UCSD-AML1 (cell line): ENCODE data around the gene ANAPC13.

Experiments
- DNase-seq: peaks from one replicate; lab custom pipeline; 2025; ENCODE audit not compliant: unreplicated experiment; lab: John Stamatoyannopoulos, UW

The ANAPC13 gene

DNA sequence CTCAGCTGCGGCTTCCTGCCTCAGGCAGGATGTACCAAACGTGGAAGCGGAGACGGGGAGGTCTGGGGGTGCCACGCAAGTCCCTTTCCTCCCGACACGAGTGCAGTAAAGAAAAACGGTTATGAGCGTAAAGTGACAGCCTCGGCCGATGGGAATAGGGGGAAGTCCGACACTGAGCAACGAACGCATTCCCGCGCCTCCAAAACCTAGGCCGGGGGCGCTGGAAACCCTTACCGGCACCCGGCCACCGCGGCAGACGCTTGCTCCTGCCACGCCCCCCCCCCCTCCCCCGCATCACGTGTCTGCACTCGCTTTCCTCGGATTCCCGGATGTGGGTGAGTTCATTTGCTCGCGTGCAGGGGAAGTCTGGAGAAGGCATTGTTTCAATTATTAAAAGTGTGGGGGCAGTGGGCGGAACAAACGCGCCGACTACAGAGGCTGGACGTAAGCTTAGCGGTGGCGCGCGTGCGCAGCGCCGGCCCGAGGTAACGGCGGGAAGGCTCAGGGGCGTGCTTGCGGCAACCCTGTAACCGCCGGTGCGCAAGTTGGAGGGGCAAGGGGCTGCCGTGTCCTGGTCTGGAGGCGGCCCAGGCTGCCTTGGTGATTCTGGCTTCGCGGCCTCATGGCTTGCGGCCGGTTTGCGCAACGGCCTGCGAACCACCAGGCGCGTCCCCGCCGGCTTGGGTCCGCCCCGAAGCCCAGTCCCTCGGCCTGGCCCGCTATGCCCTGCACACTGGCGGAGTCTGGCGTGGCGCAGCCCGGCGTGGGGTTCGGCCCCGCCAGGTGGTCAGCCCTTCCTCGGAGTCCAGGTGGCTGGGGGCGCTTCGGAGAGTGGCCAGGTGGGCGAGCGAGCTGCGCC lies at the start of gene ANAPC13, which contains the start of gene CEP63:
ANAPC13 (minus strand) TSS at position 268 of the 859 bp plus-strand sequence. CDS start 3,081 bp downstream, outside the sequence.
CEP63 (plus strand) TSS at position 340 of the 859 bp plus-strand sequence. CDS start 9,264 bp downstream, outside the sequence.
- DNase-seq, result peak; percentile 96

DNA sequence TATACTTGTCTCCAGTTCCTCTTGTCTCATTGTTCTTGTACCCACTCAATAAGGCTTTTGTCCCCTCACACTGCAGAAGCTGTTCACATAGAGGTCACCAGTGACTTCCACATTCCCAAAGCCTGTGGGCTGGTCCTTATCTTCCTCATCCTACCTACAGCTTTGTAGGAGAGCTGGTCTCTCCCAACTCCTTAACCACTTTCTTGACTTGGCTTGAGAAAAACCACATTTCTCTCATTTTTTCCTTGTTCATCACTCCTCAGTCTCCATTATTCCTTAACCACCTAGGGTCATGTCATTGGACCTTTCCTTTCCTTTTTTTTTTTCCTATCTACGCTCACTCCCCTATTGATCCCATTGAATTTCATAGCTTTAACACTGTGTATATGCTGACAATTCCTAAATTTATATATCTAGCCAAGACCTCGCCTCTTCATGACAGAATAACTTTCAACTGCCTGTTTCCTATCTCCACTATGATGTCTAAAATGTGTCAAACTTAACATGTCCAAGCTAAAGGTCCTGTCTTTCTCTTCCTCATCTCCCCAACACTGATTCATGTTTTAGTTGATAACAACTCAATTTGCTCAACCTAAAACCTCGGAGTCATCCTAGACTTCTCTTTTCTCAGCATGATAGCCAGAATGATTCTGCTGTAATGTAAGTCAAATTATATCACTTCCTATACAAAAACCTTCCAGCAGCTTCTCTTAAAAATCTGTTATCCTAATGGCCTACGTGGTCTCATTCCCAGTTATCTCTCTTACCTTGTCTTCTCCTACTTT lies 49.6 kb upstream of the ANAPC13 start:
- DNase-seq, result no peak

DNA sequence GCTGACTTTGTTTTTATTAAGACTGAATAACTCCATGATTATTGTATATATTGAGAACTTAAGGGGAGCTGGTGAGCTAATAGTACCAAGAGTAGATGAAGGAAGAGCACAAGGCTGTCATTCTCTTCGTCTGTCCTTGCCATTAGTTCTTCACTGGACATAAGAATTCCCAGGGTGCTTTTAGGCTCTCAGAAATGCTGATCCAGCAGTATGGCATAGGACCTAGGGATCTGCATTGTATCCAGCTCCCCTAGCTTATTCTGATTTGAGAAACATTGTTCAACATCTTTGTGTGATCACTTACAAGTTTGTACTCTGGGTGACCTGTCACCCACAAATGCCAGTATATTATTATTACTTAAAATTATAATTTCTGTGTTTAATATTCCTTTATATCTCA lies 47.7 kb upstream of the ANAPC13 start:
- no peak for DNase-seq

- no peak for DNase-seq
Measured at GRCh38 chr3:134527538-134528186, 41.9 kb upstream of the ANAPC13 start.

DNA sequence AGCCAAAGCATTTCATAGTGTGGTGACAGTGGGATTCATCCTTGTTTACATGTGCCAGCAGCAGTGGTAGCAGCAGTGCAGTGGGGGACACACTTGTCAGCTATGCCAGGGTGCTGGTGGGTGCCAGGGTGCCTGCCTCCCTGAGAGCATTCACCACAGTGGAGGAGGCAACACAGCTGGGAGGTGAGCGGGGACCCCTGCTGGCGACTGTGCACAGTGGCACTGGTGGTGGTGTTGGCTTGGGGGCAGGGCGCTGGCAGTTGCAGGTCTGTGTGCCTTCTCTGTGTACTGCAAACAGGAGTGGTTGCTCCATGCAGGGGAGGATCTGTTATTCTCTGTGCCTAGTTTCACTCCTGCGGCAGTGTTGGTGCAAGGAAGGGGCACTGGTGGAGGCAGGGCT lies 41.3 kb upstream of the ANAPC13 start:
- no peak for DNase-seq

DNA sequence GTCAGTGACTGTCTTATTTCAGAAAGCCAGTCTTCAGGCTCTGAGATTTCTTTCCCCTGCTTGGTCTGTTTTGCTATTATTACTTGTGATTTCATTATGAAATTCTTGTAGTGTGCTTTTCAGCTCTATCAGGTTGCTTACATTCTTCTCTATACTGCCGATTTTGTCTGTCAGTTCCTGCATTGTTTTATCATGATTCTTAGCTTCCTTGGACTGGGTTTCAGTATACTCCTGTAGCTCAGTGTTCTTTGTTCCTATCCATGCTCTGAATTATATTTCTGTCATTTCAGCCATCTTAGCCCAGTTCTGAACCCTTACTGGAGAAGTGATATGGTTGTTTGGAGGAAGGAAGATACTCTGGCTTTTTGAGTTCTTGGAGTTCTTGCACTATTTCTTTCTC lies 40.5 kb upstream of the ANAPC13 start:
- DNase-seq, result no peak

DNA sequence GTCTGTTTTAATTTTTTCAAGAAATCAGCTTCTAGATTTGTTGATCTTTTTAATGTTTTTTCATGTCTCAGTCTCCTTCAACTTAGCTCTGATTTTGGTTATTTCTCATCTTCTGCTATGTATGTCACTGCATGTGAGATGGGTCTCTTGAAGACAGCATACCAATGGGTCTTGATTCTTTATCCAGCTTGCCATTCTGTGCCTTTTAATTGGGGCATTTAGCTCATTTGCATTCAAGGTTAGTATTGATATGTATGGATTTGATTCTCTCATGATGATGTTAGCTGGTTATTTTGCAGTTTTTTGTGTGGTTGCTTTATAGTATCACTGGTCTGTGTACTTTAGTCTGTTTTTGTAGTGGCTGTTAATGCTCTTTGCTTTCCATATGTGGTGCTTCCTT lies 39.5 kb upstream of the ANAPC13 start:
- no peak for DNase-seq

DNA sequence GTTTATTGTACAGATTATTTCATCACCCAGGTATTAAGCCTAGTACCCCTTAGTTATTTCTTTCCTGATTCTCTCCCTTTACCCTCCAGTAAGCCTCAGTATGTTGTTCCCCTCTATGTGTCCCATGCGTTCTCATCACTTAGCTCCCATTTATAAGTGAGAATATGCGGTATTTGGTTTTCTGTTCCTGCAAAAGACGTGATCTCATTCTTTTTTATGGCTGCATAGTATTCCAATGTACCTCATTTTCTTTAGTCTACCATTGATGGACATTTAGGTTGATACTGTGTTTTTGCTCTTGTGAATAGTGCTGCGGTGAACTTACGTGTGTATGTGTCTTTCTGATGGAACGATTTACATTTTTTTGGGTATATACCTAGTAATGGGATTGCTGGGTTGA lies 36.8 kb upstream of the ANAPC13 start:
- DNase-seq, result no peak

- no peak for DNase-seq
Measured at GRCh38 chr3:134517791-134518190, 32.0 kb upstream of the ANAPC13 start.

- DNase-seq, result no peak
Measured at GRCh38 chr3:134516905-134517304, 31.1 kb upstream of the ANAPC13 start.

GRCh38 chr3:134511500-134511899 lies 25.7 kb upstream of the ANAPC13 start:
- no peak for DNase-seq

- DNase-seq, result no peak
Measured at GRCh38 chr3:134505485-134505884, 19.7 kb upstream of the ANAPC13 start.

DNA sequence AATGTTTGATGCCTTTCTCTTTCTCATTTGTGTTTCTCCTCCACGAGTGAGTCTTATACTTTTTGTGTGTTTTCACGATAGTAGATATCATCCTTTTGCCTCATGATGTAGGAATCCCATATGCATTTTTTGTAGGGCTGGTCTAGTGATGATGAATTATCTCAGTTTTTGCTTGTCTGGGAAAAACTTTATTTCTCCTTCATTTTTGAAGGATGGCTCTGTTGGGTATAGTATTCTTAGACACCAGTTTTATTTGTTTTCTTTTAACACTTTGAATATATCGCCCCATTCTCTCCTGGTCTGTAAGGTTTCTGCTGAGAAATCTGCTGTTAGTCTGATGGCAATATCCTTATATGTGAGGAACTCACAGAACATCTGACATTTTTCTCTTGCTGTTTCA lies 18.3 kb upstream of the ANAPC13 start:
- DNase-seq, result no peak

GRCh38 chr3:134503266-134503665 lies 17.5 kb upstream of the ANAPC13 start:
- no peak for DNase-seq

- DNase-seq, result no peak
Measured at GRCh38 chr3:134496471-134497071, 10.8 kb upstream of the ANAPC13 start.

DNA sequence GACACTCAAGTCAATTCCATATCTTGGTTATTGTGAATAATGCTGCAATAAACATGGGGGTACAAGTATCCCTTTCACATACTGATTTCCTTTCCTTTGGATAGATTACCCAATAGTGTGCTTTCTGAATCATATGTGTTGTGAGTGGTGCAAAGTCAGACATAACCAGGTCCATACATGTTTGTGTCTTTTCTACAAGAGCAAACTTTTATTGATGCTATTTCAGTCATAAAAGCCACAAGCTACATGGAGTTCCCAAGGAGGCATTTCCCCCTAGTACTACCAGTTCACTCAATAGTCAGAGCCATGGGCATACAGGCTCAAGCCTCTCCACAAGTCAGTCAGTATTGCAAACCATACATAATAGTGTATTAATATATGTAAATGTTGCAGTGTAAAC lies 10.2 kb upstream of the ANAPC13 start:
- DNase-seq, result no peak

- DNase-seq, result no peak
Measured at GRCh38 chr3:134494495-134494894, 8.7 kb upstream of the ANAPC13 start.

GRCh38 chr3:134487406-134487805 lies 1.6 kb upstream of the ANAPC13 start:
- DNase-seq, result no peak

DNA sequence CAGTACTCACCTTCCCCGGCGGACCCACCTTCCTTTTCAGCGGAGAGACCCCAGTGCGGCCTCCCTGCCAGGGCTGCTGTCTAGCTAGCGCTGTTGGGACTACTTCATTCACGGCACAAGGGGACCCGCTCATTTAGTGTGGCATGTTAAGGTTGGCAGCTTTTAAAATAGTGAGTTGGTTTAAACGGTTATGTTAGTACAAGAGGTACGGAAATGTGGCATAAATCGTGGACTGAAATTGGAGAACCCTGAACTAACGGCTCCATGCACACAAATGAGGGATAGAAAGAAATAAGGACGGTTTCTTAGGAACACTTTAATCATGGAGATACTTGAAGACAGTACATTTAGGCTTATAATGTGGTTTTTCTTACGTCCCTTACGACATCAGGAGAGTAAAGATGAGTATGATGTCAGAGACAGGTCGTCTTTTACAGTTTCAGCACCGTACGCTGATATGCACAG lies 824 bp upstream of the ANAPC13 start:
- DNase-seq, result no peak

DNA sequence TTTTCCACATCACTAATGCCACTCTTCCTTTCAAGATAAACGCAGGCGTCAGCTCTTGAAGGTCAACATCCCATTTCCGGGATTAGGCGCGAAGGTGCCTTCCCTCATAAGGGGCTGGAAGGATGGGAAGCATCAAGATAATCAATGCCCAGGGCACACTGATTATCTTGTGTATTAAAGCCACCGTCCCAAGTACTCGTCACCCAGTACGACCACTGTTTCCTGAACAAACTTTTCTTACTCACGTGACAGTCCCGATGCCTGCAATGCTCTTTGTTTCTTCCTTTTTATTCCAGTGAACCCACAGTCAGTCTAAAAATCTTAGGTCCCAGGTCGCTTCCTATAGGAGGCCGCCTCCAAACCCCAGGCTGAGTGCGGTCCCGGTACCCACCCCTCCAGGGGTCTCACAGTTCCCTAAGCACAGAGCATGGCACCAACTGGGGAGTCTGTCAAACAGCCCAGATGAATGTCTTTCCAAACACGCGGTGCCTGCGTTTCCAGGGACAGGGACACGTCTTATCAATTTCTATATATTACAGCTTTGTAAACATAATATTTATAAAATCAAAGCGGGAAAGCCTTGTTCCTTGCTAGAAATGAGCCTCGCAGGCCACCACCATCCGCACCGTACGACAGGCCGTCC lies 589 bp downstream of the ANAPC13 start:
- no peak for DNase-seq
